Type B pancreatic cell (in vitro differentiated cells): Measurements from ENCODE around the gene TRIM66. TPM values are rescaled to one million over a fixed set of nuclear protein-coding genes. Genes with fewer than 3 reads are reported as not detected.

Source experiments
- DNase-seq: peaks from one replicate; pipeline ENCODE4 v3.0.0; 2021; ENCODE audit warnings: mixed read lengths; ENCODE audit not compliant: unreplicated experiment; ENCODE audit errors: extremely low spot score
- H3K27ac Mint-ChIP-seq: 2 replicates; pipeline ENCODE4 v1.8.0; 2021; ENCODE audit warnings: mild to moderate bottlenecking, mixed read lengths
- H3K27me3 Mint-ChIP-seq: 2 replicates; pipeline ENCODE4 v1.8.0; 2021; ENCODE audit warnings: mixed read lengths
- H3K36me3 Mint-ChIP-seq: 2 replicates; pipeline ENCODE4 v1.8.0; 2021; ENCODE audit warnings: mixed read lengths
- H3K4me1 Mint-ChIP-seq: one replicate; pipeline ENCODE4 v1.8.0; 2021; ENCODE audit warnings: mixed read lengths; ENCODE audit not compliant: unreplicated experiment
- H3K4me3 Mint-ChIP-seq: 2 replicates; pipeline ENCODE4 v1.8.0; 2021; ENCODE audit warnings: mild to moderate bottlenecking, mixed read lengths
- H3K9me3 Mint-ChIP-seq: 2 replicates; pipeline ENCODE4 v1.8.0; 2021; ENCODE audit warnings: mixed read lengths
- total RNA-seq: library from RNA; stranded (reverse); gene quantifications from 2 replicates; pipeline ENCODE4 v1.2.1, GENCODE V29; 2021; ENCODE audit warnings: low replicate concordance
- TF ChIP-seq, protein P1 (sequence below): fragments of 200-600 bp; sonication (generic); conservative IDR thresholded peaks from 2 replicates; pipeline ENCODE4 v1.5.0; 2021; ENCODE audit warnings: antibody characterized with exemption, mild to moderate bottlenecking

Gene TRIM66
- total RNA-seq, 1 donor from 2014 or later, result 5.9 TPM

DNA sequence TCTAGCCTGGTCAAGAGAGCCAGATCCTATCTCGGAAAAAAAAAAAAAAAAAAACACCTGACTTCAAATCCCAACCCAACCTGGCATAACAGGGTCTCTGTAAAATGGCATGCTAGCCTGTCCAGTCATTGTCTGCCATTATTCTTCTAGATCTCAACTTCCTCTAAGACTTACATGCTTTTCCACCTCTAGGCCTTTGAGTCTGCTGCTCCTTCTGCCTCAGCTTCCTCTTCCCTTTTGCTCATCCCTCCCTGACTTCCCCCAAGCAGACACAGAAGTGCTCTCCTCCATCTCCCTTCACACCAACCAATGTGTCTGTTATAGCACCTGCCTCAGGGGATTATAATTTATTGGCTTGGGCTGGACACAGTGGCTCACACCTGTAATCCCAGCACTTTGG is 96.3 kb downstream of the TRIM66 start:
- Mint-ChIP-seq H3K9me3 (no peaks in the 10 kb centered on the region), H3K4me1 (no peaks in the 10 kb centered on the region), H3K27me3 (no peaks in the 10 kb centered on the region), H3K4me3 (no peak overlapping the region), H3K27ac (no peak overlapping the region), H3K36me3 (no peaks in the 10 kb centered on the region)
- TF ChIP-seq, protein P1, sequence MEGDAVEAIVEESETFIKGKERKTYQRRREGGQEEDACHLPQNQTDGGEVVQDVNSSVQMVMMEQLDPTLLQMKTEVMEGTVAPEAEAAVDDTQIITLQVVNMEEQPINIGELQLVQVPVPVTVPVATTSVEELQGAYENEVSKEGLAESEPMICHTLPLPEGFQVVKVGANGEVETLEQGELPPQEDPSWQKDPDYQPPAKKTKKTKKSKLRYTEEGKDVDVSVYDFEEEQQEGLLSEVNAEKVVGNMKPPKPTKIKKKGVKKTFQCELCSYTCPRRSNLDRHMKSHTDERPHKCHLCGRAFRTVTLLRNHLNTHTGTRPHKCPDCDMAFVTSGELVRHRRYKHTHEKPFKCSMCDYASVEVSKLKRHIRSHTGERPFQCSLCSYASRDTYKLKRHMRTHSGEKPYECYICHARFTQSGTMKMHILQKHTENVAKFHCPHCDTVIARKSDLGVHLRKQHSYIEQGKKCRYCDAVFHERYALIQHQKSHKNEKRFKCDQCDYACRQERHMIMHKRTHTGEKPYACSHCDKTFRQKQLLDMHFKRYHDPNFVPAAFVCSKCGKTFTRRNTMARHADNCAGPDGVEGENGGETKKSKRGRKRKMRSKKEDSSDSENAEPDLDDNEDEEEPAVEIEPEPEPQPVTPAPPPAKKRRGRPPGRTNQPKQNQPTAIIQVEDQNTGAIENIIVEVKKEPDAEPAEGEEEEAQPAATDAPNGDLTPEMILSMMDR, result no peak
- DNase-seq, result no peak

DNA sequence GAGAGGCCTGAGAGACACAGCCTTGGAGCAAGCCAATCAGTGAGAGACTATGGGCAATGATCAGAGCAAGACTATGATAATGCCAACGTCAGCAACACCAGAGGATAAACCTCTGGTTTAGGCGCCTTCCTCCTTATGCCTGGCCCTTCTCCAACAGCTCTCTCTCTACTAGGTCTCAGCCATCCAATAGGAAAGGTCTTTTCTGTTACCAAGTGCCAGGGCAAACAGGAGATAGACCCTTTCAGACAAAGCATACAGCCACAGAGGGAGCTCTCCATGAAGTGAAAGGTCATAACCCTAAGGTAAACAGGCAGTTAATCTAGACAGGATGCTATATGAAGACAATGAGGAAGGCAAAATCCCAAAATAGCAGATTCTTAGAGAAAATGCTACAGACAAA is 98.0 kb downstream of the TRIM66 start:
- Mint-ChIP-seq H3K4me1 (no peaks in the 10 kb centered on the region), H3K36me3 (no peaks in the 10 kb centered on the region), H3K27me3 (no peaks in the 10 kb centered on the region), H3K9me3 (no peaks in the 10 kb centered on the region), H3K27ac (no peak overlapping the region), H3K4me3 (no peak overlapping the region)
- TF ChIP-seq, protein P1, result no peak
- no peak for DNase-seq

DNA sequence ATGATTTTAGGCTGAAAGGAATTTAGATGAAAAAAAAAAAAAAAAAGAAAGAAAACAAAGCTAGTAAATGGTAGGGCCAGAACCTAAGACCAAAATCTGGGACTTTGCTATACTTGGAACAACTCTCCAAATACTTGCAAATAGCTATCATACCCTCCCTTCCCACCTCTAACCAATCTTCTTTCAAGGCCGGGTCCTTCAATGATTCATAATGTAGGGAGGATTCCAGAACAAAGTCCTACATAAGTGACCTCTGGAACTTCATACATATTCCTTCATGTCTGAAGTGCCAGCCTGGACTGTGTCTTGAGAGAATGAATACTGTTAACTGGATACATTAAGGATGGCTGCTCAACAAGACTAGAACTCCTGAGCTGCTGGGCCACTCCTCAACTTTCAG is 98.4 kb downstream of the TRIM66 start:
- H3K27me3 Mint-ChIP-seq, result no peaks in the 10 kb centered on the region
- no peaks in the 10 kb centered on the region for H3K4me1 Mint-ChIP-seq
- no peaks in the 10 kb centered on the region for H3K36me3 Mint-ChIP-seq
- H3K4me3 Mint-ChIP-seq, result no peak overlapping the region
- no peak overlapping the region for H3K27ac Mint-ChIP-seq
- DNase-seq, result no peak
- no peaks in the 10 kb centered on the region for H3K9me3 Mint-ChIP-seq
- TF ChIP-seq, protein P1, result no peak

DNA sequence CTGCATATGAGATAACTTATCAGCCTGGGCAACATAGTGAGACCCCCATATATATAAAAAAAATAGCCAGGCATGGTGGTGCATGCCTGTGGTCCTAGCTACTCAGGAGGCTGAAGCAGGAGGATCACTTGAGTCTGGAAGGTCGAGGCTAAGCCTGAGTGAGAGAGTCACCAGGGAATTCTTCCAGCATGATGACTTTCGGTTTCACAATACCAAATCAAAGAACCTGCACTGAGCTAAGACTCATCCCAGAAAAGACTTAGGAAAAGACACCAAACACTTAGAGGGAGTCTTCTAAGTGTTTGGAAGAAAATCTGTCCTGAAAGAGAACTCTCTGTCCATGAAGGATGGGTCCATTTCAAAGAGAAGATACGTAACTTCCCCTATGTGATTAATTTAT is 101.2 kb downstream of the TRIM66 start:
- Mint-ChIP-seq H3K9me3 (no peaks in the 10 kb centered on the region), H3K4me1 (no peaks in the 10 kb centered on the region), H3K27ac (no peak overlapping the region), H3K4me3 (no peak overlapping the region), H3K36me3 (no peaks in the 10 kb centered on the region), H3K27me3 (no peaks in the 10 kb centered on the region)
- DNase-seq, result no peak
- TF ChIP-seq, protein P1, result no peak

DNA sequence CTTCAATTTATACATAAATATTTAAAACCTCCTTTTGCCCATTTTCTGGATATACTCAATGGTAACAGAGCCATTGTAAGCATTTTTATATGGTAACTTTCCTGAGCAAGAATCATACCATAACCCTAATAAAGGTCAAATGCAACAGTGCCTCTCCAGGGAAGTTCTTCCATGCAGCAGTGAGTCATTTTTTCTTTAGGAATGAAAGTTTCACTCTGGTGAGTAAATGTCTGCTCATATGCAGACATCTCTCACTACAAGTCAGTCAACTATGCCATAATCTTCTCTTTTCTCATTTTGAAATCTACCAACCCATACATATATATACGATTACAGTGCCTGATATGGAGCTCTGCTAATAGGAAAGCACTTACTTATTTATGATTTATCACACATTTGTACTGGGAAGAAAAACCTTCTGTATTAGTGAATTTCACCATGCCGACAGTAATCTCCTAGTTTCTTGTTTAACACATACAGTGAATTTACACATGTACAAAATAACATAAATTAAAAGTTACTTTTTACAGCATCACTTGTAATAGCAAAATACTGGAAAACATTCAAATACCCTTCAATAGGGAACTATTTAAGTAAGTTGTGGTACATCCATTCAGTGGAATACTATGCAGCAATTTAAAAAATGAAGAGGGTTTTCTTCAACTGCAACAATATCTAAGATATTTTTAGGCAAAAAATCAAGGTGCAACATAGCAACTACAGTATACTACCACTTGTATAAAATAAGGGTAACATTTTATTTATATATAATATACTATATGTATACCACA is 104.5 kb downstream of the TRIM66 start:
- no peak for DNase-seq
- TF ChIP-seq, protein P1, result no peak
- Mint-ChIP-seq H3K36me3 (no peaks in the 10 kb centered on the region), H3K27me3 (no peaks in the 10 kb centered on the region), H3K9me3 (no peaks in the 10 kb centered on the region), H3K4me1 (no peaks in the 10 kb centered on the region), H3K4me3 (no peak overlapping the region), H3K27ac (no peak overlapping the region)
